NOMO-1 (cell line): ENCODE measurements around the gene MRTO4.

ENCODE experiments used
- DNase-seq, 2 experiments: peaks; one replicate each; lab custom pipeline; 2025; ENCODE audit not compliant: unreplicated experiment in 2 of 2; lab: John Stamatoyannopoulos, UW

Gene MRTO4

DNA sequence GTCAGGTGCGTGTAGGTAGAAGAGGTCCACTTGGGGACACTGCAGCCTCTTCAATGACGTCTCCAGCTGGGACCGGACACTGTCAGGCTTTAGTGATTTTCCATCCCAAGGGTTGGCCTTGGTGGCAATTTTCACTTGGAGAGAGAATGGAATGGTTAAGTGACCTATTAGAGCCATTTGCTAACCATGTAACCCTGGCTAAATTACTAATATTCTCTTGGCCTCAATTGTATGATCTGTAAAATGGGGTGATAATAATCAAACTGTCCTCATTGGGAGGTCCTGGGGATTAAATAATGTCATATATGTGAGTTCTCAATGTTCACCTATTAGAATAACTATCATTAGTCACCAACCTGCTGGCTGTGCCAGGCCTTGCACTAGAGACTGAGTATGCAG, 56.9 kb downstream of the MRTO4 start:
- no peak for DNase-seq

DNA sequence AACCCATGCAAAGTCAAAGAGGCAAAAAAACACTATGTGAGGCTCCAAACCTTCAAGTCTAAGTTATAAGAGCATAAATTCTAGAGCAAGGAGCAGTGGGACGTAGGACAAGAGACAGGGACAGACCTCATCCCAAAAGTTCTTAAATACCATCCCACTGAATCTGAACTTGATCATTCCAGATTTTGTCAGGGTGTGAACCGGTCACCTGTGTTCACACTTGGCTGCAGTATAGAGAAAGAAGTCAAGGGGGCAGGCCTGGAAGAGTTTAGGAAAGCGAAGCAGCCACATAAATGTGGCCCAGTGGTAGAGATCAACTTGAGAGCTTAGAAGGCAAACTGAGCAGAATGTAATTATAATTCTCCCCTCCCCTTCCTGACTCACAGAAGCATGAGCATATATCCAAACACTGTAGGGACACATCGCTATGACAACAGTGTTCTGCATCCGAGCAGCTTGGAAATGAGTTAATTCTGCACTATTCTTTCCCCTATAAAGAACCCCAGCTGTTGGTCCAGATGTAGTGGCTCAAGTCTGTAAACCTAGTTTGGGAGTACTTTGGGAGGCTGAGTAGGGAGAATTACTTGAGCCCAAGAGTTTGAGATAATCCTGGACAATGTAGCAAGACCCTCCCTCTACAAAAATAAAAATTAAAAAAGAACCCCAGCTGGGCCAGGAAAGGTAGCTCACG, 57.7 kb downstream of the MRTO4 start:
- no peak for DNase-seq
